T follicular helper cell (primary cell): Measurements from ENCODE around the gene PPP1R14B.

Experiments
- DNase-seq: peaks from one replicate; pipeline ENCODE4 v3.0.0-alpha.2; 2020; ENCODE audit warnings: low read depth

The PPP1R14B gene

DNA sequence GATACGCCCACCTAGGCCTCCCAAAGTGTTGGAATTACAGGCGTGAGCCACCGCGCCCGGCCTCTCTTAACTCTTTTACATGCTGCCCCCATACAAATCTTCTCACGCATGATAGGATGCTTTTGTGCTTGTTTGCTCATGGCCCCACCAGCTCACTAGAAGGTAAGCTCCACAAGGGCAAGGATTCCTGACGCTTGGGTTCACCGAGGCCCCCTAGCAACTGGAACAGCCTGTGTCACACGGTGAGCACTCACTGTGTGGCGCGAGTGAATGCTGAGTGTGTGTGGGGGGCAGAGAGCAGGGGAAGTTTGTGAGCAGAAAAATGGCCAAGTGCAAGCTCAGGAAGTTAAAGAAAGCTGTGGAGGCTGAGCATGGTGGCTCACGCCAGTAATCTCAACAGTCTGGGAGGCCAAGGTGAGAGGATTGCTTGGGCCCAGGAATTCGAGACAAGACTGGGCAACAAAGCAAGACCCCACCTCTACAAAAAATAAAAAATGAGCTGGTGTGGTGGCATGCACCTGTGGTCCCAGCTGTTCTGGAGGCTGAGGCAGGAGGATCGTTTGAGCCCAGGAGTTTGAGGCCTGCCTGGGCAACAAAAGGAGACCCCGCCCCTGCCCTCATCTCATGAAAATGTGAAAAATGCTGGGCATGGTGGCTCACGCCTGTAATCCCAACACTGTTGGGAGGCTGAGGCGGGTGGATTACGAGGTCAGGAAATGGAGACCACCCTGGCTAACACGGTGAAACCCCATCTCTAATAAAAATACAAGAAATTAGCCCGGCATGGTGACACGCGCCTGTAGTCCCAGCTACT, 35.4 kb upstream of the PPP1R14B start:
- no peak for DNase-seq

- no peak for DNase-seq
These were observed 31.9 kb upstream of the PPP1R14B start for GRCh38 chr11:64278576-64279190.

DNA sequence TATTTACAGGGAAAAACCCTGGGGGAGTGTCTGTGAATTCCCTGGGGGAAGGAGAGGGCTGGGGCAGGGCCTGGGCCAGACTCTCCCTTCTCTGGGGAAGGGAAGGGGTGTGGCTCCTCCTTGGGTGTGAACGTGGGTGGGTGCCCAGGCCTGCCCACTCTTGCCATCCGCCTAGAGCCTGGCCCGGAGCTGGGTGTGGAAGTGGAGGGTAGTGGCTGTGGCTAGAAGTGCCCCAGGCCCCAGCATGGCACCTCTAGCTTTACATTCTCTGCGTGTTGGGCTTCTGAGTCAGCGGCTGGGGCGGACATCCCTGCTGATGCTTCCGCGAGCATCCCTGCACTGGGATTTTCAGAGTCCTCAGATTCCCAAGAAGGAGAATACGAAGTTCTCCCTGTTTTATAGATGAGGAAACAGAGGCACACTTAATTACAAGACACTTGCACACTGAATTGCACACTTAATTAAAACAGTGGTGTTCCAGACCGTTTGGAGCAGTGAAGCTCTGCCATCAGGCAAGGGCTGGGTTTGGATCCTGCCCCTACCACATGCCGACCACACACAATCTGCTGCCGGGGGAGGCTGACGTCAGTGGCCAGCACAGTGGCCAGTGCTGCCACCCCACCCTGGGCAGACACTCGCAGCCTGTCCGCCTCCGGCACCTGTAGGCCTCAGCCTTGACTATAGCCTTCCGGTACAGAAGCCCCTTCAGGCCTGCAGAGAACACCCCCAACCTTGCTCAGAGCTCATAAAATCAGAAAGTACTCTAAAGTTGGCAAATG, 30.1 kb upstream of the PPP1R14B start:
- no peak for DNase-seq

DNA sequence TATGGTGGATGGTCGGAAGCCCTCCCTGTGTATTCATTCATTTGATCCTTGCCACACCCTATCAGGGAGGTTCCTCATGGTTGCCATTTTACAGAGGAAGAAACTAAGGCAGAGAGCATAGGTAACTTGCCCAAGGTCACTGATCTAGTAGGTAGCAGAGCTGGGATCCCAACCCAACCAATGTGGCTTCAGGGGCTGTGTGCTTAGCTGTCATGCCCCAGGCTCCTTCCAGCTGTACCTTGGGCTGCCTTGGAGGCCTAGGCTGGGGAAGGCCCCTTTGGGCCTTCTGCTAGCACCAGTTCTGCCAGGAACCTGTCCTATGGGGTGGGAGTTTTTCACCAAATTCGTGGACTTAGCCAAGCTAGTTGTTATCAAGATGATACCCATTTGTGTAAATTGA, 29.1 kb upstream of the PPP1R14B start:
- no peak for DNase-seq

DNA sequence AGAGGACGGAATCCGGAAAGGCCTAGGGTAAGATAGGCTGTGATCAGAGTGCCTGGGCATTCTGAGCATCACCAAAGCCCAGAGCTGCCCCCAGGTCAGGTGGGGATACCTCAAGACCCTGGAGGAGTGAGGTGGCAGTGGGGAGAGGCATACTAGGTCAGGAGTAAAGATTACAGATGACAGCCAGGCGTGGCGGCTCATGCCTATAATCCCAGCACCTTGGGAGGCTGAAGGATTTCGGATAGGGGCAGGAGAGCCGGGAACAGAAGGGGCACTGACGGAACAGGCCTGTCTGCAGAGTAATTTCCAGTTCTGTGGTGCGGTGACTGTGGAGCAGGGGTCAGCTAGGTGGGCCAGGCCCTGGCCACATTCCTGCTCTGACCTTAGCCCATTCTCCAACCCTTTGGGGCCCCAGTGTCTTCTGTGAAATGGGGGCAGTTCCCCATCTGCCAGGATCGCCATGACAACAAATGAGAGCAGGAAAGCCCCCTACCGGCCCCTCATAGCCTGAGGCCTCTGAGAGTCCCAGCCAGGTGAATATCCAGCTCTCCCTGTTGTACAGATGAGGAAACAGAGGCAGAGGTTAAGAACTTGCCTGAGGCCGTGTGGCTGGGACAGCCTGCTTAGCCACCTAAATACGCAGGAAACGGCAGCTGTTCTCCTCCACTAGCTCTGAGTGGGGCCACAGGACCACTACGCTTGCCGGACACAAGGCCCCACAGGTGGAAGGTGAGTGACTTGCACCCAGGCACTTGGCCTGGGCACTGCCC, 28.5 kb upstream of the PPP1R14B start:
- no peak for DNase-seq

- peak; percentile 96 for DNase-seq
These were observed 22.9 kb upstream of the PPP1R14B start for GRCh38 chr11:64269540-64270220.

DNA sequence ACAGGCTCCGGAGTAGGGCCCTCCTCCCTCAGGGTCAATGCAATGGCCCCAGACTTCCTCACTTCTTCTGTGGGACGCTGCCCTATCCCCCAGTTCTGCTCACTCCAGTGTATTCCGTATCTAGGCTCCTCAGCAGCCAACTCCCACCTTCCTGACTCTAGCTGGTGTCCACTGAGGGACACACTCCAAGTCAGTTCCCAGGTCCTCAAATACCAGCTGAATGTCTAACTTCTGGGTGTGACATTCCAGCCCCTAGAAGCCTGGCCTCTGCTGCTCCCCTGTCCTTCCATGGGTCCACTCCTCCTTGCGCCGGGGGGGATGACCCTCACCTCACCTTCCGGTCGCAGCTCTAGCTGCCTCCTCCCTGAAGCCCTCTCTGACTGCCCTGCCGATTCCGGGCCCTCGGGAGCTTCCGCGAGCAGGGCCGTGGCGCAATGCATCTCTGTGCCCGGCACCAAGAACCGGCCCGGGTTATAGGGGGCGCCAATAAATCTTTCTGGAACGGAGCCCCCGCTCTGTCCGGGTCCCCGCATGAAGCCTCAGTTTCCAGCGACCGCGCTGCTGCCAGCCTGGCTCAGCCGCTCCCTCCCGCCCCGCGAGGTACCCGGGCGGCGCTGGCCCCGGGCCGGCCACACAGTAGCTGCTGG, 22.3 kb upstream of the PPP1R14B start:
- DNase-seq = no peak

DNA sequence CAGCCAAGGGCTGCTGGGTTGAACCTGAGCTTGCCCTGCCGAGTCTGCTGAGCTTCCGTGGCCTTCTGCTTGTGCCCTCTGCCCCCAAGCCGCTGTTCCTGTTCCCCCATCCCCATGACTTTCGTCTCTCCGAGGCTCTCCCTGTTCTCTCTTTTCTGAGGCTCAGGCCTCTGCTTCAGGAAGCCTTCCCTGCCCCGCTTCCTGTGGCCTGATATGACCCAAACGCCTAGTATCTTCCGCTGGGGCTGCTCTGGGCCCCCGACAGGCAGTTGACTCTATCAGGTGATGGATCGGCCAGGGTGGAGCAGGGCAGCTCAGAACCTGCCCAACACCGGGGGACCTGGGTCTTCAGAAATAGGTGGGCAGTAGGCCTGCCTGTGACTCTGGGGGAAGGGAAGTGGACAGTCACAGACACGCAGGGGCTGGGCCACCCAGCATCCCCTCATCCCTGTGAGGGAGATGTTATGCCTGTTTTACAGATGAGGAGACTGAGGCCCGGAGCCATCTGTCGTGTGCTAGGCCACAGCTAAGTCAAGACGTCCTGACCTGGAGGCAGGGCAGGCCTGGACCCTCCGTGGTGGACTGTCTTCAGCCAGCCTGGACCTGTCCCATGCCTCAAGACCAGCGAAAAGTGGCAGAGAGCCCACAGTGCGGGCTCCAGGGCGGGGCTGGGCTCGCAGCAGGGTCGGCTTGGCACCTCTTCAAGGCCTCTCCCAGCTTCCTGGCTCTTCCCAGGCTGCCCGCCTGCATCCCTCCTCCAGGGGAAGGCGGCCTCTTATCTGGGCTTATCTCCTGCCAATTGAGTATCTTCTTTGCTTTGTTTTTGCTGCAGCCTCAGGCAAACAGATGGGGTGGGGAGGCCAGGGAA, 21.5 kb upstream of the PPP1R14B start:
- DNase-seq = no peak

DNA sequence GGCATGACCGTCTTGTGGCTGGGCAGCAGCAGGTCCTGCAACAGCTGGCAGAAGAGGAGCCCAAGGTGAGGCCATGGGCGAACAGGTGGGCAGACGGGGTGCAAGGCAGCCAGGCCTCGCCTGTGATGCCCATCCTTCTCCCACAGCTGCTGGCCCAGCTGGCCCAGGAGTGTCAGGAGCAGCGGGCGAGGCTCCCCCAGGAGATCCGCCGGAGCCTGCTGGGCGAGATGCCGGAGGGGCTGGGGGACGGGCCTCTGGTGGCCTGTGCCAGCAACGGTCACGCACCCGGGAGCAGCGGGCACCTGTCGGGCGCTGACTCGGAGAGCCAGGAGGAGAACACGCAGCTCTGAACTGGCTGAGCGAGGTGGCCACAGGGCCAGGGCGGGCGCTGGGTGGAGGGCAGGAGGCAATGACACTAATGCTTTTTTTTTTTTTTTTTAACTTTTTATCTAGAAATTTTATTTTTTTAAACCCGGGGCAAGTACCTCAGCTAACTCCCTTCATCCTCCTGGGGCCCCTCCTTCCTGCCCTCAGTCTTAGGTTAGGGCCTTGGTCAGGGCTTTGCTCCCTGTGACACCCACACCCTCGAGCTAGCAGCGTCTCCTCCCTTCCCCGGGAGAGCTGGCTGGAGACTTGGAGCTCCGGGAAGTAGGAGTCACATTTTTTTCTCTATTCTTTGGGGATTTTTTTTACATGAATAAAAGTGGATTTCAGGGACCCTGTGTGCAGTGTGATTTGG, 20.6 kb upstream of the PPP1R14B start:
- no peak for DNase-seq

DNA sequence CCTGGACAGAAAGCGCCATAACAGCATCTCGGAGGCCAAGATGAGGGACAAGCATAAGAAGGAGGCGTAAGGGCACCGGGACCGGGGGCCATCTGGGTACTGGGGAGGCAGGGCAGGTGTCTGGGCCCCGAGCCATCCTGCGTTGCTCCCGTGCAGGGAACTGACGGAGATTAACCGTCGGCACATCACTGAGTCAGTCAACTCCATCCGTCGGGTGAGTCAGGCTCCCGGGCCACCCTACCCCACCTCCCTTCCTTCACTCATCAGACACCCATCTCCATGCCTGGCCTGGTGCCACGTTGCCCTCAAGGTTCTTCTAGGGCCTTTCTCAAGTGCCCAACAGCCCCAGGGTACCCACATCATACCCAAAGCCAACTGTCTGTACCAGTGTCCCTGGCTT, 19.6 kb upstream of the PPP1R14B start:
- DNase-seq = no peak

DNA sequence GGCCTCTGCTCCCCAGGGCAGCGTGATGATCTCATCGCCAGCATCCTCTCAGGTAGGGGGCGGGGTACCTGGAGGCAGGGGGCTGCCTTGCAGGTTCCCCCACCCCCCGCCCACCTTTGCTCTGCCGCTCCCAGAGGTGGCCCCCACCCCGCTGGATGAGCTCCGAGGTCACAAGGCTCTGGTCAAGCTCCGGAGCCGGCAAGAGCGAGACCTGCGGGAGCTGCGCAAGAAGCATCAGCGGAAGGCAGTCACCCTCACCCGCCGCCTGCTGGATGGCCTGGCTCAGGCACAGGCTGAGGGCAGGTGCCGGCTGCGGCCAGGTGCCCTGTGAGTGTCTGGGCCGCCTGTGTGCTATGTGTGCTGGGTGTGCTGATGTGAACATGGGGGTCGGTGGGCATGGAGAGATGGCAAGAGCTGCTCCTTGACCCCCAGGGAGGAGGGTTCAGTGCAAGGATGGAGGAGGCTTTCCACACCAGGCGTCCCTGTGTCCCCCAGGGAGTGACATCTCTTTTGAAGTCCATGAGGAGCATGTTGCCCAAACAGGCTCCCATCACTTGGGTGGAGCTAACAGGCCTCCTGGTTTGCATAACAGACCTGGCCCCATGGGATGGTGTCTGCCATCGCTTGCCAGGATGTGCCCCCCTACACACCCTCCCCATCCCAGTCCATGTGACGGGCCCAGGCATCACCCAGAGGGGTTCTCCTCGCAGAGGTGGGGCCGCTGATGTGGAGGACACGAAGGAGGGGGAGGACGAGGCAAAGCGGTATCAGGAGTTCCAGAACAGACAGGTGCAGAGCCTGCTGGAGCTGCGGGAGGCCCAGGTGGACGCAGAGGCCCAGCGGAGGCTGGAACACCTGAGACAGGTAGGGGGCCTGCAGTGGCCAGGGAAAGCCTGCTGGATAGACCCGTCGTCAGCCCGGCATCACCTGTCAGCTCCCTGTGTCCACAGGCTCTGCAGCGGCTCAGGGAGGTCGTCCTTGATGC, 18.7 kb upstream of the PPP1R14B start:
- no peak for DNase-seq

GRCh38 chr11:64264371-64264852, 17.7 kb upstream of the PPP1R14B start:
- DNase-seq = no peak

DNA sequence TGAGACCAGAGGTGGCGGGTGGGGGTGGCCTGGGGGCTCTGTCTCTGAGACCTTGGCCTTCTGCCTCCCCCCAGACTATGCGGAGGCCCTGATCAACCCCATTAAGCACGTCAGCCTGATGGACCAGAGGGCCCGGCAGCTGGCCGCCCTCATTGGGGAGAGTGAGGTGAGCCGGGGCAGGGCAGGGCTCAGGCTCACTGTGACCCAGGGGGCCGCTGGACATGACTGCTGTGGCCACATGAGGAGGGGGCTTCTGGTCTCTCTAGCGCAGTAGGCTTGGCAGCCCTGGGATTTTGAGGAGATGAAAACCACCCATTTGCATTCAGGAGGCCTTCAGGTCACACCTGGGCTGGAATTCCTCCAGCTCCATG, 17.2 kb upstream of the PPP1R14B start:
- no peak for DNase-seq

- no peak for DNase-seq
These were observed 16.5 kb upstream of the PPP1R14B start for GRCh38 chr11:64263021-64263946.

GRCh38 chr11:64262271-64263002, 15.7 kb upstream of the PPP1R14B start:
- no peak for DNase-seq

DNA sequence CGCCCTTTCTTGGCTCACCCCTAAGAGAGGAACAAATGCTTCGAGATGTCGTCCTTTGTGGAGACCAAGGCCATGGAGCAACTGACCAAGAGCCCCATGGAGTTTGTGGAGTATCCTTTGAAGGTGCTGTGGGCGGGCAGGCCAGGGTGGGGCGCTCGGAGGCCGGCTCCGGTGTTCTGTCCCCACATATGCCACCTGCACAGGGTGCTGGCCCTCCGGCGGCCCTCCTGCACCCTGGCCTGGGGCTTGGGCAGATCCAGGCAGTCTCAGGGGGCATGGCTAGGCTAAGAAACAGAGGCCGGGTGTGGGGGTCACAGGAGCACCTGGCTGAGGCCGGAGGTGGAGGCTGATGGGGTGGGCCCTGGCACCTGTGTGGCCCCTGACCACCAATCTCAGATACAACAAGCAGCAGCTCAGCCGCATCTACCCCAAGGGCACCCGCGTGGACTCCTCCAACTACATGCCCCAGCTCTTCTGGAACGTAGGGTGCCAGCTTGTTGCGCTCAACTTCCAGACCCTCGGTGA, 14.9 kb upstream of the PPP1R14B start:
- DNase-seq = no peak
